SJSA1 (cell line): ENCODE data around the gene CCDC106. TPM values are rescaled to one million over a fixed set of nuclear protein-coding genes. Genes with fewer than 3 reads are reported as not detected.
A peak's percentile ranks its signal among the peaks of the same experiment; 100 is the strongest.

Source experiments
- DNase-seq, 2 experiments: peaks; one replicate each; pipeline ENCODE4 v3.0.0-alpha.2; 2015 to 2020; ENCODE audit warnings: low spot score in 2 of 2, low read depth in 1 of 2
- H3K27ac ChIP-seq: fragments of 250-450 bp; sonication (Bioruptor Pico); 2 replicates; pipeline ENCODE4 v1.5.1; 2020; ENCODE audit warnings: mild to moderate bottlenecking, moderate library complexity
- H3K27me3 ChIP-seq: fragments of 250-450 bp; sonication (Bioruptor Pico); replicated peaks from 2 replicates; pipeline ENCODE4 v1.5.1; 2020; ENCODE audit warnings: mild to moderate bottlenecking, moderate library complexity
- H3K36me3 ChIP-seq: fragments of 250-450 bp; sonication (Bioruptor Pico); 2 replicates; pipeline ENCODE4 v1.5.1; 2020; ENCODE audit warnings: mild to moderate bottlenecking
- H3K4me1 ChIP-seq: fragments of 250-450 bp; sonication (Bioruptor Pico); replicated peaks from 2 replicates; pipeline ENCODE4 v1.6.1; 2021; ENCODE audit warnings: mild to moderate bottlenecking
- H3K4me3 ChIP-seq: fragments of 250-450 bp; sonication (Bioruptor Pico); 2 replicates; pipeline ENCODE4 v1.5.1; 2020; ENCODE audit warnings: mild to moderate bottlenecking
- H3K9me3 ChIP-seq: fragments of 250-450 bp; sonication (Bioruptor Pico); replicated peaks from 2 replicates; pipeline ENCODE4 v1.5.1; 2020; ENCODE audit warnings: mild to moderate bottlenecking
- total RNA-seq: library from RNA; depleted of rRNA; stranded (reverse); fragments of >200 nt; shearing (Covaris generic); gene quantifications from 2 replicates; pipeline ENCODE4 v1.2.3, GENCODE V29; 2014

CCDC106 gene
- total RNA-seq, 1 experiment from 2014 or later: 6.0 TPM

GRCh38 chr19:55668603-55669348, 20.8 kb downstream of the CCDC106 start:
- DNase-seq: no peak
- H3K36me3 ChIP-seq: peaks cover 84% of the 10 kb centered on the region
- H3K27me3 ChIP-seq: no peaks in the 10 kb centered on the region
- 0 out of 2 replicates have a peak, but pooled peaks cover 4% of the 10 kb centered on the region for H3K4me1 ChIP-seq
- no peak overlapping the region for H3K4me3 ChIP-seq
- no peak overlapping the region for H3K27ac ChIP-seq
- no peaks in the 10 kb centered on the region for H3K9me3 ChIP-seq

GRCh38 chr19:55669418-55670279, 21.6 kb downstream of the CCDC106 start:
- peaks cover 8% of the 10 kb centered on the region for H3K4me1 ChIP-seq
- no peaks in the 10 kb centered on the region for H3K9me3 ChIP-seq
- peaks cover 80% of the 10 kb centered on the region for H3K36me3 ChIP-seq
- no peak for DNase-seq
- no peaks in the 10 kb centered on the region for H3K27me3 ChIP-seq
- H3K27ac ChIP-seq: no peak overlapping the region
- no peak overlapping the region for H3K4me3 ChIP-seq

- H3K9me3 ChIP-seq: no peaks in the 10 kb centered on the region; the same call in 1 of the 2 replicates
- no peaks in the 10 kb centered on the region for H3K27me3 ChIP-seq
- H3K27ac ChIP-seq: no peak overlapping the region
- H3K4me3 ChIP-seq: no peak overlapping the region
- peaks cover 10% of the 10 kb centered on the region for H3K4me1 ChIP-seq
- peaks cover 84% of the 10 kb centered on the region for H3K36me3 ChIP-seq
- peak; percentile 25 to 81 for DNase-seq
These were observed 22.5 kb downstream of the CCDC106 start for GRCh38 chr19:55670280-55671053.

- H3K36me3 ChIP-seq: peaks cover 79% of the 10 kb centered on the region
- H3K9me3 ChIP-seq: no peaks in the 10 kb centered on the region; the same call in 1 of the 2 replicates
- peaks cover 12% of the 10 kb centered on the region for H3K4me1 ChIP-seq
- DNase-seq: no peak
- H3K4me3 ChIP-seq: no peak overlapping the region
- no peak overlapping the region for H3K27ac ChIP-seq
- no peaks in the 10 kb centered on the region for H3K27me3 ChIP-seq
These were observed 23.0 kb downstream of the CCDC106 start for GRCh38 chr19:55671054-55671378.

GRCh38 chr19:55672418-55672817, 24.4 kb downstream of the CCDC106 start:
- Histone ChIP-seq H3K27me3 (no peaks in the 10 kb centered on the region), H3K9me3 (no peaks in the 10 kb centered on the region; the same call in 1 of the 2 replicates), H3K4me3 (no peak overlapping the region), H3K36me3 (peaks cover 76% of the 10 kb centered on the region), H3K4me1 (peaks cover 21% of the 10 kb centered on the region), H3K27ac (no peak overlapping the region)
- DNase-seq: no peak

GRCh38 chr19:55673465-55673864, 25.5 kb downstream of the CCDC106 start:
- Histone ChIP-seq H3K9me3 (no peaks in the 10 kb centered on the region; the same call in 1 of the 2 replicates), H3K27me3 (no peaks in the 10 kb centered on the region), H3K27ac (no peak overlapping the region), H3K4me3 (no peak overlapping the region), H3K4me1 (peaks cover 21% of the 10 kb centered on the region), H3K36me3 (peaks cover 77% of the 10 kb centered on the region)
- DNase-seq: no peak

GRCh38 chr19:55673889-55674288, 25.9 kb downstream of the CCDC106 start:
- Histone ChIP-seq H3K36me3 (peaks cover 77% of the 10 kb centered on the region), H3K27me3 (no peaks in the 10 kb centered on the region), H3K9me3 (no peaks in the 10 kb centered on the region; the same call in 1 of the 2 replicates), H3K4me1 (peaks cover 21% of the 10 kb centered on the region), H3K27ac (no peak overlapping the region), H3K4me3 (no peak overlapping the region)
- no peak for DNase-seq

GRCh38 chr19:55674459-55674840, 26.4 kb downstream of the CCDC106 start:
- Histone ChIP-seq H3K27ac (peak overlapping the region; percentile 10; the same call in 1 of the 2 replicates), H3K27me3 (no peaks in the 10 kb centered on the region), H3K4me3 (peak overlapping the region; percentile 98), H3K36me3 (peaks cover 77% of the 10 kb centered on the region), H3K4me1 (peaks cover 21% of the 10 kb centered on the region), H3K9me3 (no peaks in the 10 kb centered on the region; the same call in 1 of the 2 replicates)
- DNase-seq: no peak

GRCh38 chr19:55674841-55675660, 27.0 kb downstream of the CCDC106 start, which contains the start of gene EPN1:
Gene EPN1 (plus strand): TSS chr19:55675226. CDS start chr19:55678628, 3,402 bp downstream.
- peak within 1 kb of the TSS; percentile 71 for H3K27ac ChIP-seq
- peaks cover 21% of the 10 kb centered on the region for H3K4me1 ChIP-seq
- peak; percentile 92 to 98 for DNase-seq
- peaks cover 77% of the 10 kb centered on the region for H3K36me3 ChIP-seq
- no peaks in the 10 kb centered on the region for H3K27me3 ChIP-seq
- no peaks in the 10 kb centered on the region; the same call in 1 of the 2 replicates for H3K9me3 ChIP-seq
- peak within 1 kb of the TSS; percentile 98 for H3K4me3 ChIP-seq

GRCh38 chr19:55675661-55676354, 27.8 kb downstream of the CCDC106 start:
- DNase-seq: no peak

GRCh38 chr19:55676383-55676782, 28.4 kb downstream of the CCDC106 start:
- Histone ChIP-seq H3K36me3 (peaks cover 83% of the 10 kb centered on the region), H3K27me3 (no peaks in the 10 kb centered on the region), H3K4me3 (peak overlapping the region; percentile 98), H3K9me3 (no peaks in the 10 kb centered on the region; the same call in 1 of the 2 replicates), H3K4me1 (peaks cover 21% of the 10 kb centered on the region), H3K27ac (no peak overlapping the region)
- no peak for DNase-seq

More at GRCh38 chr19:55675661-55676354, 27.8 kb downstream of the CCDC106 start:
- peak overlapping the region; percentile 71 for H3K27ac ChIP-seq
- H3K36me3 ChIP-seq: peaks cover 80% of the 10 kb centered on the region
- H3K27me3 ChIP-seq: no peaks in the 10 kb centered on the region
- H3K9me3 ChIP-seq: no peaks in the 10 kb centered on the region; the same call in 1 of the 2 replicates
- peaks cover 21% of the 10 kb centered on the region for H3K4me1 ChIP-seq
- peak overlapping the region; percentile 98 for H3K4me3 ChIP-seq

GRCh38 chr19:55676889-55677505, 29.0 kb downstream of the CCDC106 start:
- no peak for DNase-seq
- Histone ChIP-seq H3K27ac (no peak overlapping the region), H3K9me3 (no peaks in the 10 kb centered on the region; the same call in 1 of the 2 replicates), H3K4me1 (peaks cover 21% of the 10 kb centered on the region), H3K36me3 (peaks cover 83% of the 10 kb centered on the region), H3K4me3 (no peak overlapping the region), H3K27me3 (no peaks in the 10 kb centered on the region)
